Activated CD8-positive, alpha-beta memory T cell treated with anti-CD3 and anti-CD28 coated beads, Interleukin-2, amount 50 U/mL, for 24 hours (primary cell): ENCODE measurements around the gene HEMK1.

Experiments
- DNase-seq: peaks from one replicate; pipeline ENCODE4 v3.0.0-alpha.2; 2020; ENCODE audit errors: extremely low read depth

HEMK1 gene

DNA sequence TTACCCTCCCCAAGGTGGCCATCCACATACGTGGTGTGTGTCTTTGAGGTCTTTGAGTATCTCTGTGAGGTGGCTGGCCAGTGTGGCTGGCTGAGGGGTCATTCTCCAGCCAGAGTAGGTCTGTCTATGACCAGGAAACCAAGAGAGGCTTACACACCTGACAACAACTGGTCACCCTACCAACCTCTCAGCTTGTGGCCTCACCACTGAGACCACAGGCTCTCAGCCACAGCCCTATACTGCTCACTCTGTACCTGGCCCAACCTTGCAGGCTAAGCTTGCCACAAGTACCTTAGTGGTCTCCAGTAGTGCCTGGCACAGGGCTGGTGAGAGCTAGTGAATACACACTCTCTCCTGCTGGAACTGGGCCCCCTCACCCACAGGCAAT lies 5.1 kb downstream of the HEMK1 start:
- no peak for DNase-seq

DNA sequence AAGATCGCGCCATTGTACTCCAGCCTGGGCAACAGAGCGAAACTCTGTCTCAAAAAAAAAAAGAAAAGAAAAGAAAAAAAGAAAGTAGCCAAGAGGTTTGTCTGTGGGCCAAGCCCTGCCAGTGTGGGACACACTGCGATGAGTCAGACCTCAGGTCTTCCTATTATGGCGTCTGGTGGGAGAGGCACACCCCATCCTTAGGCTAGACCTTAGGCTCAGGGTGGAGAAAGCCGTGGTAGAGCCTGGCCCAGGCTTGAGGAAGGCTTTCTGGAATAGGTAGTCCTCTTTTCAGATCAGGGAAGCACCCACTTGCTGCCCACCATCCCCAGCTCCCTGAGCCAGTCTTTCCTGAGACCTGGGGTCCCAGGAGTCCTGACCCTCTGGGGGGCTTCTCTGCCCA lies 6.0 kb downstream of the HEMK1 start:
- no peak for DNase-seq

DNA sequence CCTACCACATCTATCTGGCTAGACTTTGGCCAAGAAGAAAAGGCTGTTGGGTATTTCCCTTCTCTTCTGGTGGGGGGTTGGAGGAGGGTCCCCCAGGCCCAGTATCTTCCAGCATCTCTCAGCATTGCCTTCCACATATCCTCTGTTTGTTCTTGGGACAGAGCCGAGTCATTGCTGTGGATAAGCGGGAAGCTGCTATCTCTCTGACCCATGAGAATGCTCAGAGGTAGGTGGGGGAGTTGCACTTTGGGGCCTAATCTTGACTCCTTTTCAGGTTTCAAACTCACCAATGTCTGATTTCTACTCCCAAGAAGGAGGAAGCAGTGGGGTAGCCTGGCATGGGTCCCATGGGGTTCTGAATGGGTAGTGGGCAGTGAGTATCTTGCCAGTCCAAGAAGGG lies 8.0 kb downstream of the HEMK1 start:
- DNase-seq, result no peak

DNA sequence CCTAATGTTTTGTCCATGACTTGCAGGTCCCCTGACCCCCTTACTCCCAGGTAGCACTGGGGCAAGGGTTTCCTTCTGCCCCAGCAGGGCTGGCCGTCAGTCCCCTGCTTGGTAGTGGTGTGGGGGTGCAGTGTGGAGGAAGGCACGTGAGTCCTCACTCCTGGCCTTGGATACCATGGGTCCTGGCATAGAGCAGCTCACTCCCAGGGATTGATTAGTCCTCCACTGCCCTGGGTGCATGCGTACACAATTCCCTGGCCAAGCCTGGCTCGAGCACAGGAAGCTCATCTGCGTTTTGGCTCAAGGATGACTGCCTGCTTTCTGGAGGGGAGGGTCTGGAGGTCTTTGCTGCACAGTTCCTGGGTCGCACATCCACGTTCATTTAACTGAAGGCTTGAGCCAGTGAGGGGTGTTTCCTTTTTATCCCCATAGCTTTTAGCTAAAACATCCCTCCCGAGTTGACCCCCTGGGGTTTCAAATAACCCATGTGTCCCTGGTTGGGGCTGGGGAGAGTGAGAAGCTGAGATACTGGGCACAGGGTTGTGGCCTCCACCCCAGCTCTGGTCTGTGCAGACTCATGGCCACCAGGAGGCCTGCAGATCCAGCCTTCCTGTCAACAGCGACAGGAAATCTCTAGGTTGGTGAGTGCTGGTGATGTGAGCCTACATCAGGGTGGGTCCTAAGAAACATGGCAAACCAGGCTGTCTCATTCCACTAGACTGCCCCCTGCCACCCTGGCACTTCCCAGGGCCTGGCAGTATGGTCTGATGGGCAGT lies 11.5 kb downstream of the HEMK1 start:
- no peak for DNase-seq

DNA sequence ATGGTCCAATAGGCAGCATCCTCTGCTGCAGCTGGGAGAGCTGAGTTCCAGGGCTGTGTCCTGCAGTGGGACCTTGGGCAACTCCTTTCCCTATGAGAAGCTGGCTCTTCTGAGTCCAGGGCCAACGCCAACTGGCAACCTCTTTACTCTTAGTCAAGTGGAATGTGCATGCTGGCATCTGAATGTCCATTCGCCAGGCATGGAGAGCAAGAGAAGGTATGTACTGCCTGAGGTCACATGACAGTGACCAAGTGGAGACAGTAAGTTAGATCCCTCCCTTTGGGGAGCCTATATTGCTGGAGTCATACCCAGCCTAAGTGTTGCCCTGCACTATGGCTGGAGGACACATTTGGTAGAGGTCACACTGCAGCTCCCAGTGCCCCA lies 12.1 kb downstream of the HEMK1 start:
- no peak for DNase-seq

DNA sequence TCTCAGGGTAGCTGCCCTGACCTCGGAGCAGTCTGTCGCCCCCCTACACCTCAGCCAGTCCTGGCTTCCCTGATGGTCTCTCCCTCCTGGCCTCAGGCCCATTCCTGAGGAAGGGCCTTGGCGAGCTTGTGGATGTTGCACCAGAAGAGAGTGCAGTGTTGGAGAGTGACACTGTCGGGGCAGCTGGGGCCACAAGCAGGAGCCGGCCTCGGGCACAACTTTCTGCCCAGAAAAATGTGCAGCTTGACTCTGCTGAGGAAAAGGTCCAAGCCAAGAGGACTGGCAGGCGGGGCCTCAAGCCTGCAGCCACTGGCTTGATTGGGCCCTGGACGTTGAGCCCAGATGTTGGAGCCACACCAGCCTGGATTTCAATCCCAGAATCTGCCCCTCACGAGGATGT lies 12.8 kb downstream of the HEMK1 start:
- DNase-seq, result no peak

DNA sequence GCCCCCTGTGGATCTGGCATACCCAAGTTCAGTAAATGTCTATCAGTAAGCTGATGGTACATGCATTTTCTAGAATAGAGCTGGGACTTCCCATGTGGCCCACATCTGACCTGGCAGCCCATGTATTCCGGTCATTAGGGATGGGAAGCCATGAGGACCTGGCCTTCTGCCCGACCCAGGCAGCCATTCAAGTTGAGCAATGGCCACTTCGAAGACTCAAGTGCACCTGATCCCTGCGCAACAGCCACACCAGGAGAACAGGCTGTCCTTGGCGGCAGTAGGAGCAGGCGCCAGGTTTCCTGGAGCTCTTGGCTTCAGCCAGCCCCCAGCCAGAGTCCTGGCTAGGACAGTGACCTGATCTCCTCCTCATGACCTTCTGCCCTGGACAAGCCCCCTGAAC lies 14.6 kb downstream of the HEMK1 start:
- no peak for DNase-seq

DNA sequence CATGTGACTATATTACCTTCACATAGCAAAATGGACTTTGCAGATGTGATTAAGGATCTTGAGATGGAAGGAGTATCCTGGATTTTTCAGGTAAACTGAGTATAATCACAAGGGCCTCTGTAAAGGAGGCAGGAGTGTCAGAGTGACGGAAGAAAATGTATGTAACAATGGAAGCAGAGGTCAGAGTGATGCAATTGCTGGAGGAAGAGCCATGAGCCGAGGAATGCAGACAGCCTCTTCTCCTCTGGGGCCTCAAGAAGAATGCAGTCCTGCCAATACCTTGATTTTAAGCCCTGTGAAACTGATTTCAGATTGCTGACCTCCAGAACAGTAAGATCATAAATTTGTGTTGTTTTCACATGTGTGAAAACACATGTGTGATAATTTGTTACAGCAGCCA lies 15.1 kb downstream of the HEMK1 start:
- DNase-seq, result no peak

DNA sequence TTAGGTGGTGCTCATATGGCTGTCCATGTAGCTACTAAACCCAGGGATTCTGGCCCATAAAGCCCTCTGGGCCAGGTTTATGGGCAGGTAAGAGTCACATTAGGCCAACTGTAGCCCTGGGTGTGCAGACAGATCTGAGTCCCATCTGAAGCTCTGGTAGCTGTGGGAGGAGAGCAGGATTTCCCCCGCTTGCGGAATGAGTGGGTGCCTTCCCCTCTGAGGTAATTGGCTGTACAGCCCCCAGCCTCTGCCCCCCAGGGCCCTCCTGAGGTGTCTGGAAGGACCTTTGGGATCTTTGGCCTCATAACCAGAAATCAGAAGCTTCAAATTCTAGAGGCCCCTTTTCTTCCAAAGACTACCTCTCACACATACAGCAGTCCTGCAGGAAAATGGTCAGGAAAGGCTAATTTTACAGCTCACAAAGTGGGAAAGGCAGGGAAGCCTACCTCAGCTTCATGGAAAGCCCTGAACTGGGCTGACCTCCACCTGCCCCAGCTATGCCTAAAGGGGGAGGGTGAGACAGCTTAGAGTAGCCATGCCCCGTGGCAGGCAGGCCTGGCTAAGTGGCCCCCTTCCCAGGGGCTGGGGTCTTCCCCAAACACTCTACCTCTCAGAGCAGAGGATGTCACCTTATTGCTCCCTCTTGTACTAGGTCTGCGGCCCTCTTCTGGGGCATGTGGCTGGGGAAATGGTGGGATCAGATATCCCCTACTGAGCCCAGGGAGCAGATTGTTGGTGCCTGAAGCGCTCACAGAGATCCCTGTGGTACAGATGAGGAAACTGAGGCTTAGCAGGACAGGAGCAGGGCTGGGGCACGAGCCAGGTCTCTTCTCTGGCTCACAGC lies 16.8 kb downstream of the HEMK1 start:
- DNase-seq, result no peak

DNA sequence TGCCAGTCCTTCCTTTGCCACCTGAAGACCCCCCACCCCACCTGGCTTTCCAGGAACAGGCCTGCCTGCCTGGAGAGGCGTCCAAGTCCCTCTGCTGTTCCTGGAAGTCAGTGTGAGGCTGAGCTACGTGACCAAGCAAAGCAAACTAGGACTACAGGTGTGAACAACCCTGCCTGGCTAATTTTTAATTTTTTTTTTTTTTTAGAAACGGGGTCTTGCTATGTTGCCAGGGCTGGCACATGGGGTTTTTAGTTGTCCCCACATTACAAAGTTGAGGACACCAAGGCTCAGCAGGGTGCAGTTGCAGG lies 17.4 kb downstream of the HEMK1 start:
- no peak for DNase-seq

DNA sequence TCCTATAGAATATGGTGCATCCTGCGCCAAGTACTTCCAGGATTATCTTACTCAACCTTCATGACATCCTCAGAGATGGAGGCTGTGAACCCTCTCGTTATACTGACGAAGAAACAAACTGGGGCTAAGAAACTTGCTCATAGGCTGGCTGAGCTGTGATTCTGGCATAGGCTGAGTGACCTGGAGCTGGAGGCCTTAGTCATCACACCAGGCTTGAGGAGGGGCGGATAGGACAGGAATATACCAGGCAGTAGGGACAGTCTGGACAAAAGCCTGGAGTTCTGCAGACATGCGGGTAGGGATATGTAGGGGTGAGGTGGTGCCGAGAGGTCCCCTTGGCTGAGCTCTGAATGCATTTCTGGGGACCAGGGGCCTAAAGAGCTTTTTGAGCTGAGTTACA lies 18.1 kb downstream of the HEMK1 start:
- DNase-seq, result no peak

DNA sequence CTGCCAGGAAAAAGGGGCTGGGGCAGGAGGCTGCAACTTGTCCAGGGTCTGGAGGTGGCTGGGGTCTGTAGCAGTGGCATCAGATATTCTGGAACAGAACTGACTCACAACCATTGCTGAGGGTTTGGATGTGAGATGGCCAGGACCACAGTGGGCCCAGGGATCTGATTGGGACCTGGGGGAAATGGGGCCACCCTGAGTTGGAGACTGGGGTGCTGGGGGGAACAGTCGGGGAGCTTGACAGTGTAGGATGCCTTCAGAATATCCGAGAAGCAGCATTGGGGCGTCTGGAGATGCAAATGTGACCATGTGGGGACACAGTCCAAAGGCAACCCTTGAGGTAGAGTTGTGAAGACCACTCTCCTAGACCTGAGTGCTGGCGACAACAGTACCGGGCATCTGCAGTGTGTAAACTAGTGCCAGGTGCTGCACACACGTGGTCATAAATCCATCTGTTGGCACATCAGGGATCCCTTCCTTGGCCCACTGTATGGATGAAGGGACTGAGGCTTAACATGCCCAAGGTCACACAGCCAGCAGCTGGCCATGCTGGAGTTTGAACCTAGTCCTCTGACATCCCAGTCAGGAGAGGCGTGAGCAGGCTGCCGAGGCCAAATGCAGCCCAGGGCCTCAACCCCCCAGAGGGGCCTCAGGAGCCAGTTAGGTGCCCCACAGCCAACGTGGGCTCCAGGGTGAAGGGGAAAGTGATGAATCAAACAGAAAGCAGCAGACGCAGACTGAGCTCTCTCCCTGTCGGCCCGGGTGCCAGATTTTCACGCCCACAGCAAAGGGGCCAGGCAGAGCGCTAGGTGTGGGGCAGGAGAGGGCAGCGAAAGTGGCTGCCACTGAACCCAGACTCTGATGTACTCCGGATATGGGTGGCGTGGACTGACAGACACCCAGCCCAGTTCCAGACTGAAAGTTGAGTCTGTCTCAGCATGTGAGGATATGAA lies 18.8 kb downstream of the HEMK1 start:
- DNase-seq, result peak; percentile 77

DNA sequence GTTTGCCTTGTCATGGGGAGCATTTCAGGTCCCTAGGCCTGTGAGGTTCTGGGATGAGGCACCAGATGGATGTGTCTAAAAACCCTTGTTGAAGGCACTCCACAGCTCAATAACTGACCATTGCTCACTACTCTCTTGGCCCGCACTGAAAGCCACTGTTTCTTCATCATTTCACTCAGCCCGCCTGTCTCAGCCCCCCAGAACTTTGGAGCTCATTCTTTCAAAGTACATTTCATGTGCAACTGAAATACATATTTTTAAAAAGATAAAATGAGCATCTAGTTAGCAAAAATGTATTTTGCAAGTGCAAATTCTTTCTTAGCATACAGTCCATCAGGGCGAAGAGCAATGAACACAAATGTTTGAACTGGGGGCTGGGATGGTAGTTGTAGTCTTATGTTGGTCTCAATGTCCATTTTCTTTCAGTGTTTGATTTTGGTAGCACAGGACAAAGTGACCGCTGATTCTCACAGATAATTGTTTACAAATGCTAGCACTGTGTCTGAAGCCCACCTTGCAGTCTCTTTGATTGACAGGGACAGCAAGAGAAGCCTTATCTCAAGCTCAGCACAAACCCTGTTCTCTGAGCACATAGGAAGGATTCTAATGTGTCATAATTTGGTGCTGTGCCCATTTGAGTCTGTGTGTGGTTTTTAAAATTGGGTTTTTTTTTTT lies 19.6 kb downstream of the HEMK1 start:
- no peak for DNase-seq

DNA sequence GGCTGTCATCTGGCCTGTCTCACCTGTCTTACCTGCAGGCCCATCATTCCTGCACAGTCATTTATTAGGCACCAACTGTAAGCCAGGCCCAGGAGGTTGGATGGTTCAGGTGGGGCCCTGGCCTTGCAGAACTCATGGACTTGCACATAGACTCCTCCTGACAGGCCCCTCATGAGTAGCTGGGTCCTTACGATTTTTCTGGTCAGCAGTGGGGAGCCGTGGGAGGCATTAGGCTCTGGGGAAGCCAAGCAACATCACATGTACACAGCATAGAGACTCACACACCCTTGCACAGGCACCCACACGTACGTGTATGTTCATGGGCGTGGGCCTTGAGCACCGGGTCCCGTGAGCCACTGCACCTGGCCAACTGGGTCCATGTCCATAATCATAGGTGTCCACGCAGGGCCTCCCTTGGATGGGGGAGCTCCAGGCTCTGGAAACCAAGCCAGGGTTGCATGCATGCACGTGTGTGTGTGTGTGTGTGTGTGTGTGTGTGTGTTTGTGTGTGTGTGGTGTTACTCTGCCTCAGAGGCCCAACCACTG lies 21.9 kb downstream of the HEMK1 start:
- DNase-seq, result no peak

DNA sequence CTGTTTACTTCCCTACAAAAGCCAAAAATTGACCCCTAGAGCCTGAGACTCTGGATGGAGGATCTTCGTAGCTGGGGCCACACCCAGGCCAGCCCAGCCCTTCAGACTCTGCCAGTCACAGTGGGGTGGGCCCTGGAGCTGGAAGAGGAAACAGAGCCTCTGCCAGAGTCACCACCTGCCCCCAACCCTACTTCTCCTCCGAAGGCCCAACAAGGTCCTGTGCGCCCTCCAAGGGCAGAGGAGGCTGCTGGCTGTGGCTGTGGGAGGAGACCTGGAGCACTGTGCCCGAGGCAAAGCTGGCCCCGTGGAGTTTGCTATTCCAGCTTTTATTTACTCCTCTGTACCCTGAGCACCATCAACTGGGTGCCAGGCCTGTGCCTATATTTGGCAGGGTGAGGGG lies 23.2 kb downstream of the HEMK1 start:
- DNase-seq, result no peak

DNA sequence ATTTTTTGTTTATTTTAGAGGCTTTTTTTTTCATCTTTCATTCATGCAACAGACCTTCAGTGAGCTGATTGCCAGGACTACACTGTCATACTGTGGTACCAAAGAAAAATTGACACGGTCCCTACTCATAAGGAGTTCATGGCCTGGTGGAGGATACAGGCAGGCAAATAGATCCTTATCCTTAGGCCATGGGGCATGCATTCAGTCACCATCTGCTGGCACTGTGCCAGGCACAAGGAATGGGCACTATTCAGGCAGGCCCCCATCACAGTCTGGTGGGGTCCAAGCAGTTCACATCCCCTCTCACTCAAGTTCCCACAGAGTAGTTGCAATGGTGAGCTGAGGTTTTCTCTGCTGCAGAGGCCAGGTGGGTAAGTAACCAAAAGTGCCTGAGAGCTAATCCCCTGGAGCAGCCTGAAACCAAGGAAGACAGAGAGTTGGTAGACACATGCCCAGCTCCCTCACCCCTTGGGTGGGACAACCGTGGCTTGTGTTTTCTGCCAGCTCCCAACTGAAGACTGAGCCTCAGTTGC lies 25.0 kb downstream of the HEMK1 start:
- DNase-seq, result no peak

DNA sequence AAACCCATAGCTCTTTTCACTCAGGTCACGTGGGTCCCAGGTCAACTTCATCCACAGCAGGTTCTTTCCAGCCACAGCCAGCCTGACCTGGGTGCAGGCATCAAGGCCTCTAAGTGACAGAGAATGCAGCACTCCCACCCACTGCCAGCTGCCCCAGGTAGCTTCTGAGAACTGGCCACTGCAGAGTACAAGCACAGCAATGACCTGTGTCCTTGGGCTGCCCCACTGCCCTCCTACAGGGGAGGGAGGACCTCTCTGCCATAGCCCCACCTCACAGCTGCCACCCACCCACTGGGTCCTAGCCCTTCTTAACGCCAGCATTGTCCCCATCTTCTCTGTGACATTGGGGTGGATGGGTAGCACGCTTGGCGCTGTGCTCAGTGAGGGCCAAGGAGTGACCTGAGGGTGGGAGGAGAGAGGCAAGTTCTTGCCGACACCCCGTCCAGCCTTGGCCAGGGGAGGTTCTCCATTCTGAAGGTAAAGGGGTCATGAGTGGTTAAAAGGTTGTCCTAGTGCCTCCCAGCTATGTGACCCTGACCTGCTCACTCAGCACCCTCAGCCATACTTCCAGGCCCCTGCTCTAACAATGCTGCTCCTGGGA lies 29.9 kb downstream of the HEMK1 start:
- DNase-seq, result no peak

DNA sequence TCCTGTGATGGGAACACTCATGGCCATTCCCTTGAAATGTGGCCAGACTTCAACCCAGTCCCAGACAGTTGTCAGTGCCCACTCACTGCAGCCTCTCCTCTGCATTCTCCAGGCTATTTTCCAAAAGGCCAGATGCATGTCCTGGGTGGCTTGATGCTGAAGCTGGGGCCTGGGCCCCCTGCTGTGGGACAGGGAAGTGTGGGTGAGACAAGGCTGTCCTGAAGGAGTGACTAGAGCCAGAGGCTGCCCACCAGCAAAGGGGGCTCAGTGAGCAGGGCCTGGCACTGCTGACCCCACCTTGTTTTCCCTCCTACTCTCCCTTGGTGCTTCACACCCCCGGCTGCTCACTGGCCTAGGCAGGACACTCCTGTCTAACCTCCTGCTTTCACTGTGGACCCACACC lies 30.4 kb downstream of the HEMK1 start:
- DNase-seq, result no peak

DNA sequence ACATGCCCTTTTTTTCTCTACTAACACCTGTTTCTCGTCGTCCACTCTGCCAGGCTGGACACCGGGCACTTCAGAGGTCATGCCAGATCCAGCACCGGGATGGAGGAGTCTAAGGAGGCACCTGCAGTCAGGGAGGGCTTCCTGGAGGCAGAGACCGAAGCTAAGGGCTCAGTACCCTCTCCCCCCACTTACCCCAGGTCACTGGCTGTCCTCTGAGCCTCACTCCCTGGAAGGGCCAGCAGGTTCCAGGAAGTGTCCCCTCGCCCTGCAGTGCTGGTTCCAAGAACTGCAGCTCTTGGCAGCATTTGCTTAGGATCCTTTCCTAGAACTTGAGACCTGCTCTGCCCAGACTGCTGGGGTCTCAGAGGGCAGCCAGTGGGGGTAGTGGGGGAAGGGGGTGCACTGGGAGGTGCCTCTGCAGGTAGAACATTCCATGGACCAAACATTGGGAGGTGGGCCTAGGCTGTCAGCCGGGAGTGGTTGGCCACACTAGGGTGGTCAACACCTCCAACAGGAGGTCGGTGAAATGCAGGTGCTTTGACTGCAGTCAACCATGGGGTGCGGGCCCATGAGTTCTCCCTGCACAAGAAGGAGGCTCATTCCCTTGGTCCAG lies 30.9 kb downstream of the HEMK1 start:
- DNase-seq, result no peak

DNA sequence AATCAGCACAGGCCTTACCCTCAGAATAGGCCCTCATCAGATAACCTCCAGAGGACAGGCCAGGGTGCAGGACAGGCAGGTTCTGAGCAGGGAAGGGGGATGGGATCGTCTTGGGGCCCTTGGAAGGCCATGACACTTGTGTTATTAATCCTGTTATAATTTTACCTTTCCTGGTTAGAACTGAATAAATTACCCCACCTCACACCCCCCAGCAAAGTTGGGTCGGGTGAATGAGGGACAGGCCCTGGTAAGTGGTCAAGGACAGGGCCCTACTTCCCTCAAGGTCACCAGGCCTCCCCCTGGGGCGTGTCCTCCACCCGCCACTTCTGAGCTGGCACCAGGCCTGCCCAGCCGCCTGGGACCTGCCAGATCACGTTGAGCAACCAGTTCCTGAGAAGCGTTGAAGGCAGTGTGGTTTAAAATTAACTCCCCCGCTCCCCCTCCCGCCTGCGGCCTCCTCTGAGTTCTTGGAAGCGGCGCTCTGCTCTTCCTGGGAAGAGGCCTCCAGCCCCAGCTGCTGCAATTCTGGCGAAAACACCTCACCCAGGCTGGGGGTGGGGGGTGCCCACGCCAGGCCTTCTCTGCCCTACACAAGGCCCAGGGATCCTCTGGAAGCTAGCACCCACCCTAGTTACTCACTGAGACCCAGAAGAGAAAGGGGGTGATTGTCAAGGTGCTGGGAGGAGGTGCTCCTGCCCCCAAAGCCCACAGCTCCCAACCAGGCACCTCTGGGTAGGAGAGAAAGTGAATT lies 31.7 kb downstream of the HEMK1 start:
- peak; percentile 83 for DNase-seq
